ENCODE measurements around the gene COL8A1. TPM values are rescaled to one million over a fixed set of nuclear protein-coding genes. Genes with fewer than 3 reads are reported as not detected.

The COL8A1 gene
- total and polyA plus RNA-seq, 10 of the 15 experiments (the other 5 are each of a cell fraction or from before 2014, with no cell fraction given) = 0.04 to 0.73 (median 0.10) TPM; not detected in 5

DNA sequence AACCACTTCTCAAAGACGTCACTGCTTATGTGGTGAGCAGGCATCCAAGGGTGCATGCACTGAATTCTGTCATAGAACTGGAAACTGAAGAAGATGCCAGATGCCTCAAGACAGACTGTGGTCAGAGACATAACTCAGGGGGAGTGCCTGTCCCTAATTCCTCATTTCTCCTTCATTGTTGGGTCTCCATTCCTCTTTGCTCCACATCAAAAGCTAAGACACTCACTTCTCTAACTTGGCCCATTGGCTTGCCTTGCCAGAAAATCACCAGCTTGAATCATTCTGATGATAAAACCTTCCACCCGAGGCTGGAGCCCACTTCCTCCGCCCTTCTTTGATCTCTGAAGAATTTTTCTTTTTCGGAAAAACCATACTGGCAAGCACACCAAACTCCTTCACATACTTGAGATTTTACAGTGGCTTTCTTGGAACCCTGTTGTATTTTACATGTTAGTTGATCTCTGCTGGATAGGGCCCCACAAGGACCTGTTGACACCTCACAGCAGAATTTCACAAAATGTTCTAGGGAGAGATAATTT lies 69.9 kb downstream of the COL8A1 start (continued):
- TF ChIP-seq, protein P1, sequence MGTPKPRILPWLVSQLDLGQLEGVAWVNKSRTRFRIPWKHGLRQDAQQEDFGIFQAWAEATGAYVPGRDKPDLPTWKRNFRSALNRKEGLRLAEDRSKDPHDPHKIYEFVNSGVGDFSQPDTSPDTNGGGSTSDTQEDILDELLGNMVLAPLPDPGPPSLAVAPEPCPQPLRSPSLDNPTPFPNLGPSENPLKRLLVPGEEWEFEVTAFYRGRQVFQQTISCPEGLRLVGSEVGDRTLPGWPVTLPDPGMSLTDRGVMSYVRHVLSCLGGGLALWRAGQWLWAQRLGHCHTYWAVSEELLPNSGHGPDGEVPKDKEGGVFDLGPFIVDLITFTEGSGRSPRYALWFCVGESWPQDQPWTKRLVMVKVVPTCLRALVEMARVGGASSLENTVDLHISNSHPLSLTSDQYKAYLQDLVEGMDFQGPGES (IDR thresholded peaks at IDR 0.05) = no peak
- TF ChIP-seq, protein P2, sequence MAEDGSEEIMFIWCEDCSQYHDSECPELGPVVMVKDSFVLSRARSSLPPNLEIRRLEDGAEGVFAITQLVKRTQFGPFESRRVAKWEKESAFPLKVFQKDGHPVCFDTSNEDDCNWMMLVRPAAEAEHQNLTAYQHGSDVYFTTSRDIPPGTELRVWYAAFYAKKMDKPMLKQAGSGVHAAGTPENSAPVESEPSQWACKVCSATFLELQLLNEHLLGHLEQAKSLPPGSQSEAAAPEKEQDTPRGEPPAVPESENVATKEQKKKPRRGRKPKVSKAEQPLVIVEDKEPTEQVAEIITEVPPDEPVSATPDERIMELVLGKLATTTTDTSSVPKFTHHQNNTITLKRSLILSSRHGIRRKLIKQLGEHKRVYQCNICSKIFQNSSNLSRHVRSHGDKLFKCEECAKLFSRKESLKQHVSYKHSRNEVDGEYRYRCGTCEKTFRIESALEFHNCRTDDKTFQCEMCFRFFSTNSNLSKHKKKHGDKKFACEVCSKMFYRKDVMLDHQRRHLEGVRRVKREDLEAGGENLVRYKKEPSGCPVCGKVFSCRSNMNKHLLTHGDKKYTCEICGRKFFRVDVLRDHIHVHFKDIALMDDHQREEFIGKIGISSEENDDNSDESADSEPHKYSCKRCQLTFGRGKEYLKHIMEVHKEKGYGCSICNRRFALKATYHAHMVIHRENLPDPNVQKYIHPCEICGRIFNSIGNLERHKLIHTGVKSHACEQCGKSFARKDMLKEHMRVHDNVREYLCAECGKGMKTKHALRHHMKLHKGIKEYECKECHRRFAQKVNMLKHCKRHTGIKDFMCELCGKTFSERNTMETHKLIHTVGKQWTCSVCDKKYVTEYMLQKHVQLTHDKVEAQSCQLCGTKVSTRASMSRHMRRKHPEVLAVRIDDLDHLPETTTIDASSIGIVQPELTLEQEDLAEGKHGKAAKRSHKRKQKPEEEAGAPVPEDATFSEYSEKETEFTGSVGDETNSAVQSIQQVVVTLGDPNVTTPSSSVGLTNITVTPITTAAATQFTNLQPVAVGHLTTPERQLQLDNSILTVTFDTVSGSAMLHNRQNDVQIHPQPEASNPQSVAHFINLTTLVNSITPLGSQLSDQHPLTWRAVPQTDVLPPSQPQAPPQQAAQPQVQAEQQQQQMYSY (CRISPR knock-in tag; IDR thresholded peaks at IDR 0.05) = no peak
- TF ChIP-seq STAT3 (IDR thresholded peaks at IDR 0.05; ENCODE audit: low read depth, low read length) = no peak

DNA sequence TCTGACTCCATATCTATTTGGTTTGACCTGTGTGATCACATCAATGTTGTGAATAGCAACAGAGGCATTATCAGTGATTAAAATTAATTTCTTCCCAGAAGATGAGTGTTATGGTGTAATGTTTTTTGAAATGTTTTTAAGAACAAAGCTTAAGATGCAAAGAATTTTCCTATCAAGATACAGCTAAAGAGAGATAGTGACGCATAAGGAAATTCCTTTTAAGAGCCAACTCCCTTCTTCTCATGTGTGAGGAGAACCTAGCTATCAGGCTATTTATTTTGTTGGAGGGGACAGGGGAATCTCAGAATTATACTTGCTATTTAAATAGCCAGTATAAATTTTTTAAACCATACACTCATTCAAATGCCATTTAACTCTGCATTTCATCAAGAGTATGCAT lies 71.3 kb downstream of the COL8A1 start:
- H3K79me2 ChIP-seq (ENCODE audit: control insufficient read depth, insufficient read depth, low read length) = no peaks in the 10 kb centered on the region
- no peaks in the 10 kb centered on the region; a peak in 1 of 4 replicates for H3K27me3 ChIP-seq (replicated peaks in 1 of 2; ENCODE audit: control insufficient read depth in 2 of 2, insufficient read depth in 2 of 2, low read length in 1 of 2)
- no peaks in the 10 kb centered on the region for H3K36me3 ChIP-seq (ENCODE audit: control insufficient read depth in 2 of 2, insufficient read depth in 2 of 2, low read length in 1 of 2)
- intact Hi-C loops (cut with micrococcal nuclease; ENCODE audit: unreplicated experiment) (no loop called here), in situ Hi-C loops (cut with MboI) (no loop called here)
- ChIA-PET SMC1A (ENCODE audit: uncharacterized antibody, unreplicated experiment) (interaction anchor here (0.6 kb wide), 1 partner anchor 1050 kb away, joined by 3 read pairs; no protein-coding TSS in a partner anchor), POLR2A (no interaction called here), RAD21 (ENCODE audit: unreplicated experiment) (no interaction called here), CTCF (no interaction called here)
- no peaks in the 10 kb centered on the region for H3K9me3 ChIP-seq (replicated peaks; ENCODE audit: control insufficient read depth, insufficient read depth, low read length)
- H3K4me2 ChIP-seq (ENCODE audit: control insufficient read depth, insufficient read depth) = no peak overlapping the region
- FAIRE-seq (no peak), DNase-seq (ENCODE audit: low read depth, low spot score) (no peak), ATAC-seq (no peak)
- H3K4me1 ChIP-seq (ENCODE audit: control insufficient read depth, insufficient read depth, low read length) = no peaks in the 10 kb centered on the region
- H4K20me1 ChIP-seq (ENCODE audit: control insufficient read depth, insufficient read depth) = no peaks in the 10 kb centered on the region
- H3K27ac ChIP-seq (ENCODE audit: control insufficient read depth, insufficient read depth) = no peak overlapping the region
- no TSS peak for BruUV-seq (replicated peaks)
- H3K9ac ChIP-seq (ENCODE audit: control insufficient read depth, insufficient read depth, low read length) = no peak overlapping the region
- no peak overlapping the region for H3K4me3 ChIP-seq
- WGBS (ENCODE audit: insufficient coverage, insufficient replicate concordance, low lambda C conversion rate, missing lambda C conversion rate) = 47% methylated on average over 1 of the region's 1 CpG
- no peak overlapping the region for H2AFZ ChIP-seq (ENCODE audit: control insufficient read depth, low read depth, low read length)
- no peak for TF ChIP-seq BACH1 (IDR thresholded peaks at IDR 0.05; ENCODE audit: borderline replicate concordance)
- TF ChIP-seq RCOR1 (conservative IDR thresholded peaks at IDR 0.05; ENCODE audit: low read depth, low read length) = no peak
- no peak for TF ChIP-seq CBFB (IDR thresholded peaks at IDR 0.05; ENCODE audit: low read depth)
- TF ChIP-seq, protein P3, sequence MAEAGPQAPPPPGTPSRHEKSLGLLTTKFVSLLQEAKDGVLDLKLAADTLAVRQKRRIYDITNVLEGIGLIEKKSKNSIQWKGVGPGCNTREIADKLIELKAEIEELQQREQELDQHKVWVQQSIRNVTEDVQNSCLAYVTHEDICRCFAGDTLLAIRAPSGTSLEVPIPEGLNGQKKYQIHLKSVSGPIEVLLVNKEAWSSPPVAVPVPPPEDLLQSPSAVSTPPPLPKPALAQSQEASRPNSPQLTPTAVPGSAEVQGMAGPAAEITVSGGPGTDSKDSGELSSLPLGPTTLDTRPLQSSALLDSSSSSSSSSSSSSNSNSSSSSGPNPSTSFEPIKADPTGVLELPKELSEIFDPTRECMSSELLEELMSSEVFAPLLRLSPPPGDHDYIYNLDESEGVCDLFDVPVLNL (IDR thresholded peaks at IDR 0.05; ENCODE audit: low read depth, low read length) = no peak
- TF ChIP-seq KLF5 (IDR thresholded peaks at IDR 0.05; ENCODE audit: partially characterized antibody) = no peak
- TF ChIP-seq, protein P2 (CRISPR knock-in tag; IDR thresholded peaks at IDR 0.05) = no peak
- TF ChIP-seq ZNF274 (IDR thresholded peaks at IDR 0.05; ENCODE audit: insufficient read depth, insufficient read length) = no peak
- TF ChIP-seq, protein P4, sequence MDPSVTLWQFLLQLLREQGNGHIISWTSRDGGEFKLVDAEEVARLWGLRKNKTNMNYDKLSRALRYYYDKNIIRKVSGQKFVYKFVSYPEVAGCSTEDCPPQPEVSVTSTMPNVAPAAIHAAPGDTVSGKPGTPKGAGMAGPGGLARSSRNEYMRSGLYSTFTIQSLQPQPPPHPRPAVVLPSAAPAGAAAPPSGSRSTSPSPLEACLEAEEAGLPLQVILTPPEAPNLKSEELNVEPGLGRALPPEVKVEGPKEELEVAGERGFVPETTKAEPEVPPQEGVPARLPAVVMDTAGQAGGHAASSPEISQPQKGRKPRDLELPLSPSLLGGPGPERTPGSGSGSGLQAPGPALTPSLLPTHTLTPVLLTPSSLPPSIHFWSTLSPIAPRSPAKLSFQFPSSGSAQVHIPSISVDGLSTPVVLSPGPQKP (IDR thresholded peaks at IDR 0.05; ENCODE audit: low read depth, low read length) = no peak
- no peak for TF ChIP-seq JUND (IDR thresholded peaks at IDR 0.05; ENCODE audit: low read depth, low read length)

Measured in GM12878 (cell line).